Ovary (tissue), 3 donors: ENCODE measurements around the gene TSGA10IP.

Experiments used
- CTCF ChIP-seq, 3 donors: fragments of 450-650 bp in 2 of 3; fragments of 200-600 bp in 1 of 3; IDR thresholded peaks; one replicate each; pipeline versions ENCODE4 v1.5.1 to v1.8.0; 2016 to 2022; ENCODE audit warnings: antibody characterized with exemption in 3 of 3, mild to moderate bottlenecking in 1 of 3
- EP300 ChIP-seq: sonication (generic); formaldehyde crosslinking; IDR thresholded peaks from one replicate; pipeline ENCODE4 v1.6.1; 2017; ENCODE audit warnings: antibody characterized with exemption
- POLR2A ChIP-seq: fragments of 450-650 bp; IDR thresholded peaks from one replicate; pipeline ENCODE4 v1.6.1; 2017; ENCODE audit warnings: antibody characterized with exemption, mild to moderate bottlenecking, moderate library complexity
- donor health status: DM: no; HTN: no; CAD: no.

- no peak for TF ChIP-seq CTCF (IDR thresholded peaks at IDR 0.05)
- TF ChIP-seq POLR2A: no peak
- no peak for TF ChIP-seq EP300
These were observed 61.0 kb downstream of the TSGA10IP start for GRCh38 chr11:66006134-66006890.
